K562 (cell line): ENCODE results near the gene SMCO3. TPM values are rescaled to one million over a fixed set of nuclear protein-coding genes. Genes with fewer than 3 reads are reported as not detected.

Source experiments
- ATAC-seq: fragments of 200-7000 bp; cut with Tn5 transposase; 3 replicates; pipeline ENCODE4 v1.9.1; 2020; ENCODE audit warnings: moderate library complexity
- BruUV-seq: library from RNA; stranded (reverse); fragments of 400-500 nt; replicated peaks from 2 replicates; lab custom pipeline; 2021; lab: Mats Ljungman, UMichigan
- CTCF ChIA-PET: fragments of 300-600 bp; formaldehyde crosslinking; extraction: SDS; loops from one replicate; lab custom pipeline; 2021; ENCODE audit warnings: low intra/inter-chr PET ratio; lab: Yijun Ruan, JAX
- POLR2A ChIA-PET: fragments of 300-600, 350-650 bp; sonication (Branson Sonifier 250); formaldehyde crosslinking; extraction: SDS; loops from one replicate; lab custom pipeline; 2021; ENCODE audit warnings: antibody characterized with exemption, inconsistent platforms; lab: Yijun Ruan, JAX
- DNase-seq, 4 experiments: peaks; one replicate each; pipeline versions ENCODE4 v3.0.0 to v3.0.0-alpha.2; 2011 to 2018; ENCODE audit warnings: low spot score in 3 of 4, mixed read lengths in 3 of 4; ENCODE audit errors: extremely low read depth in 1 of 4
- FAIRE-seq: peaks from 2 replicates; lab custom pipeline; 2011; peaks lifted over from hg19 to GRCh38; lab: Jason Lieb, UNC
- H2AFZ ChIP-seq: 2 replicates; pipeline ENCODE4 v1.6.0; 2011; ENCODE audit warnings: low read depth, low read length, control low read depth, inconsistent platforms
- H3K27ac ChIP-seq: fragments of 200-600 bp; 3 replicates; pipeline ENCODE4 v1.8.0; 2011; ENCODE audit warnings: low read depth, mild to moderate bottlenecking, control low read depth, inconsistent platforms, low read length, moderate library complexity, mixed read lengths; ENCODE audit errors: extremely low read depth
- H3K27me3 ChIP-seq, 2 experiments: fragments of 300-600 bp in 1 of 2; 2 replicates in 1 of 2; 3 replicates in 1 of 2; pipeline versions ENCODE4 v1.6.0 to v1.8.0; 2011; ENCODE audit warnings: inconsistent platforms in 2 of 2, low read length in 2 of 2, mild to moderate bottlenecking in 1 of 2, mixed read lengths in 1 of 2, moderate library complexity in 1 of 2; ENCODE audit not compliant: control insufficient read depth in 2 of 2, insufficient read depth in 2 of 2
- H3K36me3 ChIP-seq: fragments of 300-600 bp; 3 replicates; pipeline ENCODE4 v1.8.0; 2011; ENCODE audit warnings: mild to moderate bottlenecking, low read length, inconsistent platforms; ENCODE audit not compliant: control insufficient read depth, insufficient read depth
- H3K4me1 ChIP-seq, 2 experiments: fragments of 200-600 bp in 1 of 2; replicated peaks in 1 of 2; 2 replicates in 1 of 2; 3 replicates in 1 of 2; pipeline versions ENCODE4 v1.5.1 to v1.8.0; 2011; ENCODE audit warnings: inconsistent platforms in 2 of 2, low read length in 2 of 2, mild to moderate bottlenecking in 1 of 2, mixed read lengths in 1 of 2, moderate library complexity in 1 of 2; ENCODE audit not compliant: control insufficient read depth in 2 of 2, insufficient read depth in 2 of 2
- H3K4me2 ChIP-seq: 2 replicates; pipeline ENCODE4 v1.6.1; 2011; ENCODE audit warnings: low read length, control low read depth, inconsistent platforms, mixed read lengths; ENCODE audit not compliant: insufficient read depth
- H3K4me3 ChIP-seq: fragments of 200-600 bp; sonication (generic), shearing (Covaris generic); 2 replicates; pipeline ENCODE4 v1.5.1; 2016; ENCODE audit warnings: control low read depth, inconsistent platforms
- H3K79me2 ChIP-seq: fragments of 200-600 bp; 3 replicates; pipeline ENCODE4 v1.8.0; 2011; ENCODE audit warnings: low read length, inconsistent platforms; ENCODE audit not compliant: control insufficient read depth, insufficient read depth
- H3K9ac ChIP-seq, 2 experiments: 2 replicates each; pipeline versions ENCODE4 v1.6.0 to v1.6.1; 2011; ENCODE audit warnings: low read depth in 2 of 2, low read length in 2 of 2, control low read depth in 1 of 2, inconsistent platforms in 1 of 2, mild to moderate bottlenecking in 1 of 2, mixed read lengths in 1 of 2; ENCODE audit not compliant: insufficient read depth in 1 of 2
- H3K9me1 ChIP-seq: one replicate; pipeline ENCODE4 v1.6.0; 2011; ENCODE audit warnings: inconsistent platforms, mild to moderate bottlenecking, low read length, moderate library complexity; ENCODE audit not compliant: control insufficient read depth, insufficient read depth
- H3K9me3 ChIP-seq: replicated peaks from 2 replicates; pipeline ENCODE4 v1.5.1; 2011; ENCODE audit warnings: low read depth, low read length, inconsistent platforms; ENCODE audit not compliant: control insufficient read depth, insufficient read depth
- H4K20me1 ChIP-seq: replicated peaks from 2 replicates; pipeline ENCODE4 v1.6.1; 2011; ENCODE audit warnings: low read length, inconsistent platforms, mixed read lengths; ENCODE audit not compliant: control insufficient read depth, insufficient read depth
- SIN3B ChIP-seq: fragments of 450-650 bp; IDR thresholded peaks from 2 replicates; pipeline ENCODE4 v1.6.1; 2017; ENCODE audit warnings: low read depth, mild to moderate bottlenecking, moderate library complexity
- SMARCC2 ChIP-seq: fragments of 450-650 bp; IDR thresholded peaks from 2 replicates; pipeline ENCODE4 v1.6.1; 2017; ENCODE audit warnings: antibody characterized with exemption, moderate library complexity, mild to moderate bottlenecking, low read depth
- SRSF9 ChIP-seq: fragments of 200-400 bp; formaldehyde crosslinking; IDR thresholded peaks from 2 replicates; pipeline ENCODE4 v1.6.1; 2017; ENCODE audit warnings: low read depth, low read length, borderline replicate concordance
- ZNF41 ChIP-seq: fragments of 250-450 bp; sonication (Bioruptor Pico); conservative IDR thresholded peaks from 2 replicates; pipeline ENCODE4 v1.4.0; 2020; ENCODE audit warnings: mild to moderate bottlenecking
- WGBS: fragments of 100-300 bp; shearing (Covaris generic); methylation state at CpG from one replicate; pipeline ENCODE4 v1.1.6; 2016; ENCODE audit warnings: low coverage, mixed read lengths; ENCODE audit not compliant: insufficient coverage; ENCODE audit errors: missing lambda C conversion rate; 5-methylcytosine and 5-hydroxymethylcytosine counted together
- in situ Hi-C: fragments of 300-500 bp; cut with MboI; formaldehyde crosslinking; loops from 4 replicates; pipeline ENCODE4 v1.15.0; 2018; ENCODE audit warnings: inconsistent platforms, mixed read lengths
- intact Hi-C: fragments of 100-400 bp; cut with micrococcal nuclease; formaldehyde crosslinking; loops from 2 replicates; pipeline ENCODE4 v1.14.2; 2022
- polyA plus RNA-seq, 8 experiments: library from polyadenylated mRNA; depleted of rRNA in 4 of 8; stranded (reverse) in 5 of 8; unstranded in 3 of 8; fragments of >200 nt; fragmentation: Nextera tagmentation in 2 of 8; fragmentation: Illumina TruSeq in 1 of 8; extraction: Ambion mirVana in 2 of 8; extraction: Trizol in 1 of 8; gene quantifications; 2 replicates each; pipeline versions ENCODE4 v1.2.1 to v1.2.3, GENCODE V29; 2011 to 2014; ENCODE audit warnings: inconsistent platforms in 1 of 8, missing spikeins in 1 of 8
- total RNA-seq, 7 experiments: library from RNA; depleted of rRNA in 6 of 7; stranded (reverse); fragments of >200 nt in 6 of 7; fragmentation: Illumina TruSeq in 2 of 7; extraction: Trizol in 2 of 7; gene quantifications; 2 replicates each; pipeline versions ENCODE4 v1.2.1 to v1.2.3, GENCODE V29; 2011 to 2021; ENCODE audit warnings: low replicate concordance in 1 of 7
- TF ChIP-seq, protein P1 (sequence below): fragments of 200-400 bp; formaldehyde crosslinking; IDR thresholded peaks from 2 replicates; pipeline ENCODE4 v1.6.1; 2017; ENCODE audit warnings: mild to moderate bottlenecking, low read depth, low read length, moderate library complexity

SMCO3 gene
- total and polyA plus RNA-seq, 9 of the 15 experiments (the other 6 are each of a cell fraction or from before 2014, with no cell fraction given): 0.10 to 0.14 TPM; not detected in 7

DNA sequence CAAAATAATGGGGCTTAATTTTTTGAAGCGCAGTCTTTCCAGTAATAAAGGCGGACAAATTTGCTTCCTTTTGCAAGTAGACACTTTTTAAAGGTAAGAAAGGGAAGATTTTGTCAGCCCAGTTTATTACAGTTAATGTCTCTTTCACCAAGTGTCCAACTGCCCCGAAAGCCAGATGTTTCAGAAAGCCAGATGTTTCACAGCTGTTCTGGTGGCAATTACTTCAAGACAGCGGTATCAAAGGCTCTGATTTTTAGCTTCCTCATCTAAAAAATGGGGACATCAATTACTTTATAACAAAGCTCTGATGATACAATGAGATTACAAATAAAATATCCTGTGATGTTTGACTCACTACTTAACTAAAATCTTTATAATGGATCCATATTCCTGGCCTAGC, 11.7 kb downstream of the SMCO3 start:
- intact Hi-C loops: loop anchor here (5.0 kb wide), 1 partner anchor 40 kb away; the partner anchor contains the start of gene ART4
- 31% methylated on average over 4 of the region's 4 CpGs for WGBS
- no TSS peak for BruUV-seq

More for the DNA sequence above, 11.7 kb downstream of the SMCO3 start:
- Histone ChIP-seq H3K27ac (no peak overlapping the region), H3K9me3 (no peaks in the 10 kb centered on the region), H3K4me3 (peak overlapping the region; percentile 90), H2AFZ (no peak overlapping the region), H3K36me3 (peaks cover 38% of the 10 kb centered on the region), H4K20me1 (no peaks in the 10 kb centered on the region), H3K4me2 (peak overlapping the region; percentile 94), H3K4me1 (no peaks in the 10 kb centered on the region), H3K27me3 (no peaks in the 10 kb centered on the region), H3K9ac (peak overlapping the region; percentile 85 to 95; a peak in 3 of 4 replicates), H3K79me2 (peaks cover 45% of the 10 kb centered on the region), H3K9me1 (no peaks in the 10 kb centered on the region)
- POLR2A ChIA-PET: interaction anchor here (0.6 to 1.1 kb wide), 3 partner anchors 9 to 273 kb away, joined by 3 to 4 read pairs (median 4); no protein-coding TSS in a partner anchor
- in situ Hi-C loops: loop anchor here (25.0 kb wide), 1 partner anchor 1085 kb away; the partner anchor contains the start of gene STRAP
- DNase-seq (no peak), FAIRE-seq (no peak), ATAC-seq (no peak)
- TF ChIP-seq SRSF9 (no peak), SMARCC2 (no peak), SIN3B (no peak), ZNF41 (CRISPR knock-in tag) (no peak)
- TF ChIP-seq, protein P1, sequence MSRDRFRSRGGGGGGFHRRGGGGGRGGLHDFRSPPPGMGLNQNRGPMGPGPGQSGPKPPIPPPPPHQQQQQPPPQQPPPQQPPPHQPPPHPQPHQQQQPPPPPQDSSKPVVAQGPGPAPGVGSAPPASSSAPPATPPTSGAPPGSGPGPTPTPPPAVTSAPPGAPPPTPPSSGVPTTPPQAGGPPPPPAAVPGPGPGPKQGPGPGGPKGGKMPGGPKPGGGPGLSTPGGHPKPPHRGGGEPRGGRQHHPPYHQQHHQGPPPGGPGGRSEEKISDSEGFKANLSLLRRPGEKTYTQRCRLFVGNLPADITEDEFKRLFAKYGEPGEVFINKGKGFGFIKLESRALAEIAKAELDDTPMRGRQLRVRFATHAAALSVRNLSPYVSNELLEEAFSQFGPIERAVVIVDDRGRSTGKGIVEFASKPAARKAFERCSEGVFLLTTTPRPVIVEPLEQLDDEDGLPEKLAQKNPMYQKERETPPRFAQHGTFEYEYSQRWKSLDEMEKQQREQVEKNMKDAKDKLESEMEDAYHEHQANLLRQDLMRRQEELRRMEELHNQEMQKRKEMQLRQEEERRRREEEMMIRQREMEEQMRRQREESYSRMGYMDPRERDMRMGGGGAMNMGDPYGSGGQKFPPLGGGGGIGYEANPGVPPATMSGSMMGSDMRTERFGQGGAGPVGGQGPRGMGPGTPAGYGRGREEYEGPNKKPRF: no peak
- CTCF ChIA-PET: no interaction called here
